H9 (cell line): ENCODE data around the gene CHRNA10. TPM values are rescaled to one million over a fixed set of nuclear protein-coding genes. Genes with fewer than 3 reads are reported as not detected.

ENCODE experiments used
- DNase-seq: peaks from one replicate; pipeline ENCODE4 v3.0.0-alpha.2; 2017
- H2AFZ ChIP-seq: one replicate; pipeline ENCODE4 v1.6.1; 2013; ENCODE audit warnings: mild to moderate bottlenecking, low read length, control low read depth, moderate library complexity
- H2AK5ac ChIP-seq: 2 replicates; pipeline ENCODE4 v1.6.1; 2013; ENCODE audit warnings: low read length, control low read depth, mixed read lengths; ENCODE audit not compliant: insufficient read length
- H2BK120ac ChIP-seq: one replicate; pipeline ENCODE4 v1.6.1; 2013; ENCODE audit warnings: low read depth, mild to moderate bottlenecking, low read length, control low read depth, inconsistent platforms; ENCODE audit not compliant: poor library complexity, severe bottlenecking
- H2BK12ac ChIP-seq: 2 replicates; pipeline ENCODE4 v1.6.1; 2013; ENCODE audit warnings: low read length, control low read depth, mixed read lengths, low read depth; ENCODE audit not compliant: insufficient read length
- H2BK15ac ChIP-seq: 2 replicates; pipeline ENCODE4 v1.6.1; 2013; ENCODE audit warnings: low read depth, low read length, control low read depth
- H2BK20ac ChIP-seq: one replicate; pipeline ENCODE4 v1.6.1; 2013; ENCODE audit warnings: low read depth, mild to moderate bottlenecking, low read length, control low read depth, inconsistent platforms; ENCODE audit not compliant: poor library complexity, severe bottlenecking
- H2BK5ac ChIP-seq: 2 replicates; pipeline ENCODE4 v1.6.1; 2013; ENCODE audit warnings: low read length, control low read depth, mixed read lengths; ENCODE audit not compliant: insufficient read length
- H3K14ac ChIP-seq: 2 replicates; pipeline ENCODE4 v1.6.1; 2013; ENCODE audit warnings: low read length, control low read depth; ENCODE audit not compliant: insufficient read depth
- H3K18ac ChIP-seq: 2 replicates; pipeline ENCODE4 v1.6.1; 2013; ENCODE audit warnings: low read depth, mild to moderate bottlenecking, mixed read lengths, low read length, control low read depth; ENCODE audit not compliant: insufficient read length
- H3K23ac ChIP-seq: 2 replicates; pipeline ENCODE4 v1.6.1; 2013; ENCODE audit warnings: low read length, control low read depth, mixed read lengths, low read depth; ENCODE audit not compliant: insufficient read length
- H3K23me2 ChIP-seq: 2 replicates; pipeline ENCODE4 v1.6.1; 2013; ENCODE audit warnings: low read depth, mild to moderate bottlenecking, mixed read lengths, low read length, control low read depth; ENCODE audit not compliant: insufficient read length, poor library complexity, severe bottlenecking
- H3K27ac ChIP-seq: 2 replicates; pipeline ENCODE4 v1.5.1; 2013; ENCODE audit warnings: low read length, control low read depth, mixed read lengths, low read depth; ENCODE audit not compliant: insufficient read length
- H3K27me3 ChIP-seq: 2 replicates; pipeline ENCODE4 v1.6.1; 2013; ENCODE audit warnings: low read length, control low read depth, inconsistent platforms; ENCODE audit not compliant: insufficient read depth
- H3K4ac ChIP-seq: 2 replicates; pipeline ENCODE4 v1.6.1; 2013; ENCODE audit warnings: low read depth, mild to moderate bottlenecking, control low read depth, inconsistent platforms, low read length, moderate library complexity
- H3K4me1 ChIP-seq: 2 replicates; pipeline ENCODE4 v1.6.1; 2013; ENCODE audit warnings: low read length, control low read depth, inconsistent platforms; ENCODE audit not compliant: insufficient read depth
- H3K4me2 ChIP-seq: 2 replicates; pipeline ENCODE4 v1.6.1; 2013; ENCODE audit warnings: low read length, control low read depth, mixed read lengths; ENCODE audit not compliant: insufficient read length, insufficient read depth
- H3K56ac ChIP-seq: 2 replicates; pipeline ENCODE4 v1.6.1; 2013; ENCODE audit warnings: low read depth, mild to moderate bottlenecking, mixed read lengths, low read length, control low read depth; ENCODE audit not compliant: insufficient read length
- H3K79me1 ChIP-seq: 2 replicates; pipeline ENCODE4 v1.6.1; 2013; ENCODE audit warnings: low read depth, mild to moderate bottlenecking, moderate library complexity, low read length, control low read depth, inconsistent platforms; ENCODE audit not compliant: insufficient read depth, poor library complexity, severe bottlenecking
- H3K79me2 ChIP-seq: 2 replicates; pipeline ENCODE4 v1.6.1; 2013; ENCODE audit warnings: low read length, control low read depth, inconsistent platforms; ENCODE audit not compliant: insufficient read depth
- H3K9ac ChIP-seq: 2 replicates; pipeline ENCODE4 v1.6.1; 2013; ENCODE audit warnings: low read length, control low read depth, mixed read lengths; ENCODE audit not compliant: insufficient read length; ENCODE audit errors: extremely low read depth
- H3K9me3 ChIP-seq: one replicate; pipeline ENCODE4 v1.6.1; 2013; ENCODE audit warnings: low read depth, low read length, inconsistent platforms; ENCODE audit not compliant: control insufficient read depth
- H3T11ph ChIP-seq: one replicate; pipeline ENCODE4 v1.6.1; 2013; ENCODE audit warnings: mild to moderate bottlenecking, low read length, control low read depth, inconsistent platforms
- H4K20me1 ChIP-seq: one replicate; pipeline ENCODE4 v1.6.1; 2013; ENCODE audit not compliant: control insufficient read depth, insufficient read length, insufficient read depth
- H4K5ac ChIP-seq: 2 replicates; pipeline ENCODE4 v1.6.1; 2013; ENCODE audit warnings: low read depth, mild to moderate bottlenecking, mixed read lengths, low read length, control low read depth; ENCODE audit not compliant: insufficient read length
- H4K8ac ChIP-seq: replicated peaks from 2 replicates; pipeline ENCODE4 v1.6.1; 2013; ENCODE audit warnings: low read length, control low read depth, mixed read lengths, low read depth; ENCODE audit not compliant: insufficient read length
- H4K91ac ChIP-seq: 2 replicates; pipeline ENCODE4 v1.6.1; 2013; ENCODE audit warnings: low read depth, mild to moderate bottlenecking, moderate library complexity, mixed read lengths, low read length, control low read depth; ENCODE audit not compliant: insufficient read length
- H3K27ac Mint-ChIP-seq, 3 experiments: 2 replicates in 2 of 3; 3 replicates in 1 of 3; pipeline ENCODE4 v1.8.0; 2020 to 2021; ENCODE audit warnings: mixed read lengths in 3 of 3, mild to moderate bottlenecking in 1 of 3, moderate library complexity in 1 of 3
- H3K27me3 Mint-ChIP-seq: 2 replicates; pipeline ENCODE4 v1.8.0; 2021; ENCODE audit warnings: low read depth, mild to moderate bottlenecking, moderate library complexity, mixed read lengths
- H3K36me3 Mint-ChIP-seq, 3 experiments: 2 replicates in 2 of 3; 3 replicates in 1 of 3; pipeline ENCODE4 v1.8.0; 2020 to 2021; ENCODE audit warnings: low read depth in 3 of 3, mixed read lengths in 3 of 3; ENCODE audit not compliant: insufficient read depth in 1 of 3
- H3K4me1 Mint-ChIP-seq, 2 experiments: 2 replicates each; pipeline ENCODE4 v1.8.0; 2020; ENCODE audit warnings: mixed read lengths in 2 of 2
- H3K4me3 Mint-ChIP-seq, 2 experiments: 2 replicates in 1 of 2; 3 replicates in 1 of 2; pipeline ENCODE4 v1.8.0; 2020 to 2021; ENCODE audit warnings: mild to moderate bottlenecking in 2 of 2, mixed read lengths in 2 of 2, moderate library complexity in 1 of 2
- H3K9me3 Mint-ChIP-seq, 2 experiments: 2 replicates in 1 of 2; 3 replicates in 1 of 2; pipeline ENCODE4 v1.8.0; 2020; ENCODE audit warnings: mild to moderate bottlenecking in 2 of 2, mixed read lengths in 2 of 2, moderate library complexity in 1 of 2
- WGBS: extraction: QIAGEN DNeasy Blood & Tissue Kit; methylation state at CpG from one replicate; pipeline ENCODE4 v1.1.7; 2013; ENCODE audit warnings: missing lambda C conversion rate, low lambda C conversion rate, mixed read lengths; ENCODE audit not compliant: insufficient read length; ENCODE audit errors: extremely low coverage; 5-methylcytosine and 5-hydroxymethylcytosine counted together
- total RNA-seq: library from RNA; stranded (reverse); gene quantifications from 2 replicates; pipeline ENCODE4 v1.2.1, GENCODE V29; 2021
- TF ChIP-seq, protein P1 (sequence below): fragments of 200-600 bp; sonication (generic); conservative IDR thresholded peaks from 3 replicates; pipeline ENCODE4 v1.8.0; 2021; ENCODE audit warnings: antibody characterized with exemption, mild to moderate bottlenecking

CHRNA10 gene
- total RNA-seq, 1 experiment from 2014 or later: 2.4 TPM

- Histone ChIP-seq H3K14ac (no peak overlapping the region), H3K56ac (no peak overlapping the region), H3K4me1 (no peaks in the 10 kb centered on the region), H3T11ph (no peak overlapping the region), H2AFZ (no peak overlapping the region), H3K9ac (no peak overlapping the region), H3K79me2 (no peaks in the 10 kb centered on the region), H2AK5ac (no peak overlapping the region), H3K23ac (no peak overlapping the region), H3K18ac (no peak overlapping the region), H2BK12ac (no peak overlapping the region), H4K91ac (no peak overlapping the region), H4K5ac (no peak overlapping the region), H4K8ac (no peak overlapping the region), H3K23me2 (no peaks in the 10 kb centered on the region), H3K27ac (no peak overlapping the region), H2BK5ac (no peak overlapping the region), H2BK20ac (no peak overlapping the region), H3K4me2 (no peak overlapping the region), H4K20me1 (no peaks in the 10 kb centered on the region), H3K79me1 (no peaks in the 10 kb centered on the region), H3K27me3 (no peaks in the 10 kb centered on the region), H2BK15ac (no peak overlapping the region), H3K9me3 (no peaks in the 10 kb centered on the region), H3K4ac (no peak overlapping the region), H2BK120ac (no peak overlapping the region)
- no peaks in the 10 kb centered on the region for H3K4me1 Mint-ChIP-seq
- no CpG with 5 or more reads among the region's 7 CpGs for WGBS
- no peaks in the 10 kb centered on the region for H3K27me3 Mint-ChIP-seq
- H3K27ac Mint-ChIP-seq: no peak overlapping the region
- H3K36me3 Mint-ChIP-seq: peaks cover 43 to 89% (median 74%) of the 10 kb centered on the region in 3 experiments
- H3K9me3 Mint-ChIP-seq: no peaks in the 10 kb centered on the region
- no peak for DNase-seq
- TF ChIP-seq, protein P1, sequence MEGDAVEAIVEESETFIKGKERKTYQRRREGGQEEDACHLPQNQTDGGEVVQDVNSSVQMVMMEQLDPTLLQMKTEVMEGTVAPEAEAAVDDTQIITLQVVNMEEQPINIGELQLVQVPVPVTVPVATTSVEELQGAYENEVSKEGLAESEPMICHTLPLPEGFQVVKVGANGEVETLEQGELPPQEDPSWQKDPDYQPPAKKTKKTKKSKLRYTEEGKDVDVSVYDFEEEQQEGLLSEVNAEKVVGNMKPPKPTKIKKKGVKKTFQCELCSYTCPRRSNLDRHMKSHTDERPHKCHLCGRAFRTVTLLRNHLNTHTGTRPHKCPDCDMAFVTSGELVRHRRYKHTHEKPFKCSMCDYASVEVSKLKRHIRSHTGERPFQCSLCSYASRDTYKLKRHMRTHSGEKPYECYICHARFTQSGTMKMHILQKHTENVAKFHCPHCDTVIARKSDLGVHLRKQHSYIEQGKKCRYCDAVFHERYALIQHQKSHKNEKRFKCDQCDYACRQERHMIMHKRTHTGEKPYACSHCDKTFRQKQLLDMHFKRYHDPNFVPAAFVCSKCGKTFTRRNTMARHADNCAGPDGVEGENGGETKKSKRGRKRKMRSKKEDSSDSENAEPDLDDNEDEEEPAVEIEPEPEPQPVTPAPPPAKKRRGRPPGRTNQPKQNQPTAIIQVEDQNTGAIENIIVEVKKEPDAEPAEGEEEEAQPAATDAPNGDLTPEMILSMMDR: no peak
- H3K4me3 Mint-ChIP-seq: no peak overlapping the region
Measured at GRCh38 chr11:3685923-3686322, 14.7 kb upstream of the CHRNA10 start.
